Measurements from ENCODE around the gene PDE8B.

The PDE8B gene

DNA sequence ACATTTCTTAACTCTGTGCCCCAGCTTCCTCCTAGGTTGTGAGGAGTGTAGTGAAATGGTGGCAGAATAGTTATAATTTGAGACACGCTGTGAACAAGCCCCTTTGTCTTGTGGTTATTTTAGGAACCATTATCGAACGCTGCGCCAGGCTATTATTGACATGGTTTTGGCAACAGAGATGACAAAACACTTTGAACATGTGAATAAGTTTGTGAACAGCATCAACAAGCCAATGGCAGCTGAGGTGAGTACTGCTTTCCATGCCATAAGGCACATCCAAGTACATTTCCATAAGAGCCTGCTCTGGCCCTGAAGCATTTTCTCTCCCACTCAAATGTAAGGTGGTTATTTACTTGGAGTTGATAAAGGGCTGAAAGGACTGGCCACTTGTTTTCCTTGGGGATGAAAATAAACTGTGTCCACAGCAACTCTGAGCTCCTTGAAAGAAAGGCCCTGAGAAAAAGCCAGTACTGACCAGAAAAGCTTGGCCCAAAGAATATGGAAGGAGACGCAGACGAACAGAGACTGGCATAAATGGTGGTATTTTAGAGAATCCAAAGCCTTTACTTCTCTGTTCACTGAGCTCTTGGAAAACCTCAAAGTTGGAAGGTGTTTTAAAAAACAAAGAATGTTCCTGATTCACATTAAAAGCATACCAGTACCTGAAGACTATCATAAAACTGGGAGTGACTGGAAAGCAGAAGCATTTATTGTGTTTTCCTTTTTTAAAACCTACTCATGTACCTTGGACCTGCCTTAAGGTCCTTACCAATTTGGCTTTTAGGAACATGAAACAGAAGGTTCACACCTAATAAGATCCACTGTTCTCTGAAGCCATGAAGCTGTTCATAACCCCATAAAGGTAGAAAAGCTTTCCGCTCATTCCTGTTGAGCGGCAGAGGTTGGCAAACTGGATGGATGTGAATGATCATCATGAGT is 209.4 kb downstream of the PDE8B start:
- no peak for DNase-seq (ENCODE audit: low read depth, low spot score)
- H3K4me3 ChIP-seq (ENCODE audit: low read length): no peak overlapping the region

DNA sequence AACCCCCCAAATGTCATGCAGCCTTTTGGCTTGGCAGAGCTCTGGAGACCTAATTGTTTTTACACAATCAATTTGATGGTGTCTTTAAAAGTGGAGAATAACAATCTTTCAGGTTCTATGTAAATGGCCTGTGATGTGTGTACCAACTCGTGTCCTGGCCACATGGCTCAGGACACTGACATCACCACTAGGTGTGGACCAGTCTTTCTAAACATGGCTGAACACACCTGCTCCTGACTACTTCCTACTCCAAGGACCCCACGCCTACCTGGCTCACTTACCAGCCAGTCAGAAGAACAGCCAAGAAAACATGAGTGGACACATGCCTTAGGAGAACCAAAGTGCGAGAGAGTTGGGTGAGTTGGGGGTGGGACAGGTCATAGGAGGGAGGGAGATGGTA is 210.5 kb downstream of the PDE8B start:
- DNase-seq (ENCODE audit: low read depth, low spot score): no peak

DNA sequence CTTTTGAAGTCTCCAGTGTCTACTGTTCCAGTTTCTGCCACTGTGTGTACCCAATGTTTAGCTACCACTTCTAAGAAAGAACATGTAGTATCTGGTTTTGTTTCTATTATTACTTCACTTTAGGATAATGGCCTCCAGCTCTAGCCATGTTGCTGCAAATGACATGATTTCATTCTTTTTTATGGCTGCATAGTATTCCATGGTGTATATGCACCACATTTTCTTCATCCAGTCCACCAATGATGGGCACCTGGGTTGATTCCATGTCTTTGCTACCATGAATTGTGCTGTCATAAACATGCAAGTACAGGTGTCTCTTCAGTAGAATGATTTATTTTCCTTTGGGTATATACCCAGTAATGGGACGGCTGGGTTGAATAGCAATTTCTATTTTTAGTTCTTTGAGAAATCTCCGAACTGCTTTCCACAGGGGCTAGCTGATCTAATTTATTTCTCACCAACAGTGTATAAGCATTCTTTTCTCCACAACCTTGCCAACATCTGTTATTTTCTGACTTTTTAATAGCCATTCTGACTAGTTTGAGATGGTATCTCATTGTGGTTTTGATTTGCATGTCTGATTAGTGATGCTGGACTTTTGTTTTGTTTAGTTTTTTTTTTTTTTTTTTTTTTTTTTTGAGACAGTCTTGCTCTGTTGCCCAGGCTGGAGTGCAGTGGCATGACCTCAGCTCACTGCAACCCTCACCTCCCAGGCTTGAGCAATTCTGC is 212.7 kb downstream of the PDE8B start:
- H3K4me3 ChIP-seq (ENCODE audit: low read length): no peak overlapping the region
- DNase-seq (ENCODE audit: low read depth, low spot score): no peak

More for the DNA sequence above, 210.5 kb downstream of the PDE8B start:
- H3K4me3 ChIP-seq (ENCODE audit: low read length): no peak overlapping the region

DNA sequence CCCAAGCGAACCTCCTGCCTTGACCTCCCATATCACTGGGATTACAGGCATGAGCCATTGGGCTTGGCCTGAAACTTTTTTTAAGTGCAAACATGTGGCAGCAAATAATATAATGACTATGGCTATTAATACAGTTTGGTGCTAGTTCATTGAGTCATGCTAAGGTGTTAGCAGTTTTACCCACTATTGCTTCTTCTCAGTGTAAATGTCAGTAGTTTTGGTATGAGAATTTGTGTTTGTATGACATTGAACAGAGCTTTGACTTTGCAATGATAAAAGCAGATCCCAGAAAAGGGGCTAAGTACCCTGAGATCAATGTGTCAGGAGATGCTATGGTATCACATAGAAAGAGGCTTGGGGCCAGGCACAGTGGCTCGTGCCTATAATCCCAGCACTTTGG is 214.4 kb downstream of the PDE8B start:
- H3K4me3 ChIP-seq (ENCODE audit: low read length): no peak overlapping the region
- DNase-seq (ENCODE audit: low read depth, low spot score): no peak

DNA sequence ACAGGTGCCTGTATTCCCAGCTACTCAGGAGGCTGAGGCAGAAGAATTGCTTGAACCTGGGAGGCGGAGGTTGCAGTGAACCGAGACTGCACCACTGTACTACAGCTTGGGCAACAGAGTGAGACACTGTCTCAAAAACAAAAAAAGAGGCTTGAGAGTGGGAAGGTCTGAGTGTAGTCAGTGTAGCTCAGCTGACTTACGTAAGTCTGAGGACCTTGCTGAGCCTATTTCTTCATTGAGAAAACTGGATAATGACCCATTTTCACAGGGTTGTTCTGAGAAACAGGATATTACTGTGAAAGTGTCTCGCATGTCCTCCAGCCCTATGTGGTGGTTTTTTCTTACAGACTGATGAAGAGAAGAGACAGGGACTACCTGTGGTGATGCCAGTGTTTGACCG is 214.9 kb downstream of the PDE8B start:
- no peak overlapping the region for H3K4me3 ChIP-seq (ENCODE audit: low read length)
- no peak for DNase-seq (ENCODE audit: low read depth, low spot score)

DNA sequence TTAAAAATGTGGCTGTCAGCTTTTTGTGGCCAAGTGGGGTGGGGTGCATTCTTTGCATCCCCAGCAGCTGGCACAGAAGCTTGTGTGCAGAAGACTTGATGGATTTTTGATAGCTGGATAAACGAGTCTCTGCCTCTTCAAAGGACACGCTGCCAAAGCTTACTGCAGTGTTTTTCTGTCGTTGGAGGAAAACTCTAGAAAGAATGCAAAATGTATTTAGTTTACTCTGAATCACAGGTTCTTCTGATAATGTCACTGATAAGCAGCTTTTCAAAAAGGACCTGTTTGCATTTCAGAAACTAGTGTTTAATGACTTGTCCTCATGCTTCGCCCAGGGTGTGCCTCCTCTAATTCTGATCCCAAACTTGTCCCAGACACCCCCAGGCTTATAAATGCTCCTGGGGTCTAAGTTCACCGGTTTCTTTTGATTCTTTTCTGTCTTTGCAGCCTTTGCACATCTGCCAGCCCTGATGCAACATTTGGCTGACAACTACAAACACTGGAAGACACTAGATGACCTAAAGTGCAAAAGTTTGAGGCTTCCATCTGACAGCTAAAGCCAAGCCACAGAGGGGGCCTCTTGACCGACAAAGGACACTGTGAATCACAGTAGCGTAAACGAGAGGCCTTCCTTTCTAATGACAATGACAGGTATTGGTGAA is 215.6 kb downstream of the PDE8B start:
- H3K4me3 ChIP-seq (ENCODE audit: low read length): no peak overlapping the region
- no peak for DNase-seq (ENCODE audit: low read depth, low spot score)

DNA sequence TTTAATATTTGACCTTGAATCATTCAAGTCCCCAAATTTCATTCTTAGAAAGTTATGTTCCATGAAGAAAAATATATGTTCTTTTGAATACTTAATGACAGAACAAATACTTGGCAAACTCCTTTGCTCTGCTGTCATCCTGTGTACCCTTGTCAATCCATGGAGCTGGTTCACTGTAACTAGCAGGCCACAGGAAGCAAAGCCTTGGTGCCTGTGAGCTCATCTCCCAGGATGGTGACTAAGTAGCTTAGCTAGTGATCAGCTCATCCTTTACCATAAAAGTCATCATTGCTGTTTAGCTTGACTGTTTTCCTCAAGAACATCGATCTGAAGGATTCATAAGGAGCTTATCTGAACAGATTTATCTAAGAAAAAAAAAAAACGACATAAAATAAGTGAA is 216.2 kb downstream of the PDE8B start:
- H3K4me3 ChIP-seq (ENCODE audit: low read length): no peak overlapping the region
- DNase-seq (ENCODE audit: low read depth, low spot score): no peak

DNA sequence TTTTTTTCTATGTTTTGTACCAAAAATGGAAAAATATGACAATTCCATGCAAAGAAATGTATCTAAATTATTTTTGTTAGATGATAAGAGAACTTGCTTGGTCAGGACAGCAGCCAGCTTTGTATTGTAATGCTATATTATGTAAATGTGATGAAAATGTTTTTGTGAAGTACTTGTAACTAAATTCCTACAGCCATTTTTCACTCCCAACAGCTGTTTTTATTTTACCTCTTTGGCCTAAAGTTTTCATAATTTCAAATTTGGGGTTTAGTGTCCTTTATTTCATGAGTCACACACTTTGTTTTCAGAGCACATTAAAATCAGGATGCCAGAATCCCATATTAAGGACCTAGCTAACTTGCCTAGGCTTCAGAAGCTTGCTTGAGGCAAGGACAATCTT is 217.5 kb downstream of the PDE8B start:
- H3K4me3 ChIP-seq (ENCODE audit: low read length): no peak overlapping the region
- DNase-seq (ENCODE audit: low read depth, low spot score): no peak

DNA sequence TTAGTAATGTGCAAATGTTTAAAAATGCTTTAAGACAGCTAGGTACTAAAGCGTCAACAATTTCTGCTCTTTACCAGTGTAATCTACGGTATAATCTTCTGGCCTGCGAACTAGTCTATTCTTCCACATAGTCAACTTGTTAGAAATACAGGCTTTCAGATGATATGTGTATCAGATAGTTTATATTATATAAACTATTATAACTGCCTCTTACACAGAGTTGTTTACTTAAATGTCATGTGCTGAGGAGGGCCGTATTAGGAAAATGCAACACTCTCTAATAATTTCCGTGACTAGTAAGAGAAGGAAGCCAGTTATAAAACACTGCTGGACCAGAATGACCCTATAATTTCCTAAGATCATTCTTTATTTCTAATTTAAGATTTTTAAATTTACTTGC is 218.0 kb downstream of the PDE8B start:
- no peak overlapping the region for H3K4me3 ChIP-seq (ENCODE audit: low read length)
- no peak for DNase-seq (ENCODE audit: low read depth, low spot score)

DNA sequence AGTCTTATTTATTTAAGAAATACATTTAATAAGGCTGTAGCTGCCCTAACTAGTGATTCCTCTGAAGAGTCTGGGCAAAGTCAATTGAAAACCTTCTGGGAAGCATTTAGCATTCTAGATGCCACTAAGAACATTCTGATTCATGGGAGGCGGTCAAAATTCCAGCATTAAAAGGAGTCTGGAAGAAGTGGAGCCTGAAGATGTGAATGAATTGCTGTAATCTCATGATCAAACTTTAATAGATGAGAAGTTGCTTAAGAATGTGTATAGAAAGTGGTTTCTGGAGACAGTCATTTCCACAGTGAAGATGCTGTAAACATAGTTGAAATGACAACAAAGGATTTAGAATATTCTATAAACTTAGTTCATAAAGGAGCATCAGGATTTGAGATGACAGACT is 220.2 kb downstream of the PDE8B start:
- no peak overlapping the region for H3K4me3 ChIP-seq (ENCODE audit: low read length)
- no peak for DNase-seq (ENCODE audit: low read depth, low spot score)

DNA sequence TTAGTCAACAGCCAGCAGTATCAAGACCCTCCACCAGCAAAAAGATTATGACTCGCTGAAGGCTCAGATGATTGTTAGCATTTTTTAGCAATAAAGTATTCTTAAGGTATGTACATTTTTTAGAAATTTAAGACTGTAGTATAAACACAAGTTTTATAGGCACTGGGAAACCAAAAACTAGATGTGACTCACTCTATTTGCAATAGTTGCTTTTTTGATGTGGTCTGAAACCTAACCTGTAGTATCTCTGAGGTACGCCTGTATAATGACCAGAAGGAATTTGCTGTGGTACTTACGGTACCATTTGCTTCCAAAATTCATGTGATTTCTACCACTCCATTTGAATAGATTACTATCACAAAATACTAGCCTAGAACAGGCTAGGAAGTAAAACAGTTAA is 220.8 kb downstream of the PDE8B start:
- H3K4me3 ChIP-seq (ENCODE audit: low read length): no peak overlapping the region
- DNase-seq (ENCODE audit: low read depth, low spot score): no peak

DNA sequence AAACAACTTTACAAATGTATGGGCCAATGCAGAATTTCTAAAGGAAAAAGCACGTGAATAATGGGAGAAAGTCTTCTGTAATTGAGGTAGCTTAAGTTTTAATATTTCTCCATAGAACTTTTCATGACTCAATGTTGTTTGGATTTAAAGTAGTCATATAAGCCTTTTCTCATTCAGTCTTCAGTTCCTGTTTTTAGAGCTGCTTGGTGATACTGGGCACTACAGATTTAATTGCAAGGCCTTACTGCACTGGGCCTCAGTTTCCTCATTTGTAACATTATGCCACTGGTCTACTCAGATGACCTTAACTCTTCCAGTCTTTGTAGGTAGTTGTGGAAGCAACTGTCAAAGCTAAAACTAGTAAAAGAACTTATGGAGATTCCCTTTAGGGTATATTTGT is 221.2 kb downstream of the PDE8B start:
- no peak for DNase-seq (ENCODE audit: low read depth, low spot score)

DNA sequence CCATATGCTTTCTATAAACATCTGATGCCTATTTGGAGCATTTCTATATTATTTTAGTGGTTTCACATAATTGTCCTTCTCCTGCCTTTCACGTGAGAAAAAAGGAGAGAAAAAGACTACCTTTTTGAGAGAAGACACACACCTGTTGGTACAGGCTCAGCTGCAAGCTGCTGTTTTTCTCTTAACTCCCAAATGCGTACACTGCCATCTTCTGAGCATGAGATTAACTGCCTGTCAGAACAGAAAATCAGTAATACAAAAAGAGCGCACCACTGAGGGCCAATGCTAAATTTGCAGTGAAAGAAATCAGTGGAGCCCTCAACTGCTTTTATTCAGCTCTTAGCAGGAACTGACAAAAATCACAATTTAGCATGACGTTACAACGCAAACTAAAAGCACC is 226.7 kb downstream of the PDE8B start:
- no peak overlapping the region for H3K4me3 ChIP-seq (ENCODE audit: low read length)
- no peak for DNase-seq (ENCODE audit: low read depth, low spot score)

More for the DNA sequence above, 221.2 kb downstream of the PDE8B start:
- H3K4me3 ChIP-seq (ENCODE audit: low read length): no peak overlapping the region

DNA sequence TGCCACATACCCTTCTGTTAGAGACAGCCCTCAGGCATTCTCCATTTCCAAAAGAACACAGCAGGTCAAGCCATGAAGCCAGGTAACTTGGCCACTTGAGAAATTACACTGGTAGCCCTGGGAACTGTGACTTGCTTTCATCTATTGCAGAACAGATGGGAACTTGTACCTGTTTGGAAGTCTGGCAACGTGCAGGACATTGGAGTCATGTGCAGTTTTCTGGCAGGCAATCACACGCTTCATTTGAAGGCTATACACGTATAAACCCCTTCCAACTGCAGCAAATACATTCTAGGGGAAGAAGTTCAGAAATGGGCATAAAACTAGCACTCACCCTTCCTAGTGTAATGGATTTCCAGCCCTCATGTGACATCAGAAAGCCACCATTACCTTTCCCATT is 227.6 kb downstream of the PDE8B start:
- no peak for DNase-seq (ENCODE audit: low read depth, low spot score)
- no peak overlapping the region for H3K4me3 ChIP-seq (ENCODE audit: low read length)

DNA sequence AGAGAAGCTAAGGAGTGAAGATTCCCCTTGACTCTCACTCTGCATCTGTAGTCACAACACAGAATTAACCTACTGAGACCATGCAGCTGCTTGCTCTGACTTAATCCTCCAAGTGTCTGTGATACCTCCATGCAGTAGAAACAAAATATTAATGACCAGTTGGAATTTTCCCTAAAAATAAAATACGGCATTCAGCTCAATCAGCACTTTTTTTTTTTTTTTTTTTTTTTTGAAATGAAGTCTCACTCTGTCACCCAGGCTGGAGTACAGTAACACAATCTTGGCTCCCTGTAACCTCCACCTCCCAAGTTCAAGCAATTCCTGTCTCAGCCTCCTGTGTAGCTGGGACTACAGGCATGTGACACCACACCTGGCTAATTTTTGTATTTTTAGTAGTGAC is 233.2 kb downstream of the PDE8B start:
- no peak overlapping the region for H3K4me3 ChIP-seq (ENCODE audit: low read length)
- no peak for DNase-seq (ENCODE audit: low read depth, low spot score)

DNA sequence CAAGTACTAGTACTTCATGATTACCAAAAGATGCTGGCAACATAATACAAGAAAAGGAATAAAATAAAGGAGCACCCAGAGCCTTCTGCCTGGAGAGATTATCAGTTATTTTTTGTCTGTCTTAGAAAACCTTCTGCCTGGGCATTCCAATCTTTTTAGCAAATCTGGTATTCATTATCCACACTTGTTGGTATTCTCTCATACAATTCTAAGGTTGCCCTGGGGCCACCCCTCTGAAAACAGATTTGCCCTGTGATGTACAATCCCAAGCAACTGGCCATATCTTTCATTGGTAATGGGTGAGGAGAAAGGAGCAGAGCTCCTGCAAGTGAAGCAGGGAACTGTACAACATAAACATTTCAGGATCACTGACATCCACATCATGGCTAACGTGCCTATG is 233.9 kb downstream of the PDE8B start:
- no peak overlapping the region for H3K4me3 ChIP-seq (ENCODE audit: low read length)
- DNase-seq (ENCODE audit: low read depth, low spot score): no peak

DNA sequence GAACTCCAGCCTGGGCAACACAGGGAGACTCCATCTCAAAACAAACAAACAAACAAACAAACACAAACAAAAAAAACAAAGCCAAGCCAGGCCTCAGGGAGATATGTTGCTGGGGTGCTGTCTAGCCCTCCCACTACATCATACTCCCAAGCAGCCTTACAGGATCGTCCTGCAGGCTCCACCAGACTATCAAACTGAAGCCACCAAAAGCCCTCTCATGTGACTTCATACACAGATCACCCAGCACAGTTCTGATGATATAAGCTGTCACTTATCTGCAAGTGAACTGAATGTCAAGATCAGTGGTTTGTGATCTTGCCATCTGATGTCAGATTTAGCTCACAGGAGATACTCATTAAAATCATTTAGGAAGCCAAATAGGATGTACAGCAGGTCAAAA is 238.4 kb downstream of the PDE8B start:
- DNase-seq (ENCODE audit: low read depth, low spot score): no peak
- H3K4me3 ChIP-seq (ENCODE audit: low read length): no peak overlapping the region

DNA sequence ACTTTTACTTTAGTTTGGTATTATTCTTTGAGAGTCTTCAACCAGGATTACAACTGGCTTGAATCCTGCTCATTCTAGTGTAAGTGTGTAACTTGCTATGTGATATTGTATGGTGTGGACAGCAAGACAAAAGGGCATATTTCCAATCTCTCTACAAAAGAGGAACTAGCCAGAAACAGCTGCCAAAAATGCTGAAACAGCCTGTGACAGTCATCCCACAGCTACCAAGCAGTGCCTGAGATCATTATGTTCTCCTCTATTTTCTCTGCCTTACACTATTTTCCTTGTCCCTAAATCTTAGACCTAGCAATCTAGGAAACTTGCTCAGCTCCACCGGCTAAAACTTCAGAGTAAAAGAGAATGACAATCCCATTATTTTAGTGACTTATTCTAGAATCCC is 238.8 kb downstream of the PDE8B start:
- H3K4me3 ChIP-seq (ENCODE audit: low read length): no peak overlapping the region
- DNase-seq (ENCODE audit: low read depth, low spot score): no peak

DNA sequence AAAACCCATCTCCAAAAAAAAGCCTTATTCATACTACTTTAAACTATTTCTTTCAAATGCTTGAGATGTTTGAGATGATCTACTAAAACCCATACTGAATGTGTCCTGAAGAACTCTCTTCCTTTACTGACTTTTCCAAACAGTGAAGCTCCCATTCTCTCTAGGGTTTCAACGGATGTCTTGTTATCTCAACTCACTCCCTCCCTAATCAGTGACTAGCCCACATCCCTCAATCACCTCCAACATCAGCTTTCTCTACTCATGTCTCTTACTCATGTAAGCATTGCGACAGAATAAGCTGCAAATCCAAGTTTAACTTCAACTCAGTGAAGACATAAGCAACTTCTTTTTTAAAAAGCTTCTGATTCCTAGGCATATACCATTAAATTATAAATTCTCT is 239.5 kb downstream of the PDE8B start:
- no peak for DNase-seq (ENCODE audit: low read depth, low spot score)
- H3K4me3 ChIP-seq (ENCODE audit: low read length): no peak overlapping the region

DNA sequence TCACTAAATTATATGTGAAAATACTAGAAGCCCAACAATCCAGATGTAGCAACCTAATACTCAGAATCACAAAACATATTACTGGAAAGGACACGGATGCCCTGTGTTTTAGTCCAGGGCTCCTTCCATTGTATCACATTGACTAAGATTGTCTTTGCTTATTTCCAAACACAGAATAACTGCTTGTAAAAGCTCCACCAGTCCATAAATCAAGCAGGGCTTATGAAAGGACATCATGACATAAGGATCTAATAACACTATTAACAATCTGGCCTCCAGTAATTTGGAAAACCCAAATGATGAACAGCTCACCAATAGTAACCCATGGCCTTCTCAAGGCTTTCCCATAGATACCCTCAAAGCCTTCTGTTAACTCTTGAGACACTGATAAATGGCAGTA is 241.9 kb downstream of the PDE8B start:
- H3K4me3 ChIP-seq (ENCODE audit: low read length): no peak overlapping the region
- DNase-seq (ENCODE audit: low read depth, low spot score): no peak

Data from Jurkat, Clone E6-1 (cell line).